IPS DF 19.7 (cell line): ENCODE results near the gene PALMD.

Experiments used
- DNase-seq: peaks from one replicate; pipeline ENCODE4 v3.0.0-alpha.2; 2013; ENCODE audit warnings: low read depth, low spot score

The PALMD gene

DNA sequence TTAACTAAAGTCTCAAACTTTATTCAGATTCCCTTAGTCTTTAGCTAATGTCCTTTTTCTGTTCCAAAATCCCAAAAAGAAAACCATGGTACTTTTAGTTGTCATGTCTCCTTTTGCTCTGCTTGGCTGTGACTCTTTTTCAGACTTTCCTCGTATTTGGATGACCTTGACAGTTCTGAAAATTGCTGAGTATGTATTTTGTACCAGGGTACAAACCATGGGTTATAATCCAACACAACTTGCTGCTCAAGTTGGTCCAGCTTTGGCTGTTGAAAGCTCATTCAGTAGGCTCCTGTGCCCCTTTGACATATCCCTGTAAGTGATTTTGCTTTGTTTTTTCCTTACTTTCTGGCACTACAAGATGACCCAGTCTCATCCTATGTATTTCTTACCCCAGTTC lies 51.7 kb downstream of the PALMD start:
- DNase-seq: no peak

DNA sequence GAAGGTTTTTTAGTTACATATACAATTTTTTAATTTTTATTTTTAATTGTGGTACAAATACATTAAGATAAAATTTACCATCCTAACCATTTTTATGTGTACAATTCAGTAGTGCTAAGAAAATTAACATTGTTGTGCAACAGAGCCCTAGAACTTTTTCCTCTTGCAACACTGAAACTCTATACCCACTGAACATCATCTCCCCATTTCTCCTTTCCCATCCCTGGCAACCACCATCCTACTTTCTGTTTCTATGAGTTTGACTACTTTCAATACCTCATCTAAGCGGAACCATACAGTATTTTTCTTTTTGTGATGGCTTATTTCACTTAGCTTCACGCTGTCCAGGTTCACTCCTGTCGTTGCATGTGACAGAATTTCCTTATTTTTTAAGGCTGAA lies 54.1 kb downstream of the PALMD start:
- DNase-seq: no peak

DNA sequence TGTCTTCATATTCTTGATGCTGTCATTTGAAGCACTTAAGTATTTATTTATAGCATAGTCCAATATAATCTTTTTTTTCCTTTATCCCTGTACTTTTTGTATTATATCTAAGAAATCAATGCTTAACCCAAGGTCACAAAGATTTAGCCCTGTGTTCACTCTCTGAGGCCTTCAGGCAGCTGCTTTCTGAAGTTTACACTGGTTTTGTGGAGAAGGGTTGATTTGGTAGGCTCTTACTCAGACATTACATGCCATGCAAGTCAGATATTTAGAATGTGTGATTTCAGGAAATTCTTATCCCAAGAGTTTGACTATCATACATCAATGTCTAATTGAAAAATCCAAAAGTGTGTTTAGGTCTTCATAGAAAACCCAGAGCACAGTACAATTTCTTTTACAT lies 56.3 kb downstream of the PALMD start:
- no peak for DNase-seq

DNA sequence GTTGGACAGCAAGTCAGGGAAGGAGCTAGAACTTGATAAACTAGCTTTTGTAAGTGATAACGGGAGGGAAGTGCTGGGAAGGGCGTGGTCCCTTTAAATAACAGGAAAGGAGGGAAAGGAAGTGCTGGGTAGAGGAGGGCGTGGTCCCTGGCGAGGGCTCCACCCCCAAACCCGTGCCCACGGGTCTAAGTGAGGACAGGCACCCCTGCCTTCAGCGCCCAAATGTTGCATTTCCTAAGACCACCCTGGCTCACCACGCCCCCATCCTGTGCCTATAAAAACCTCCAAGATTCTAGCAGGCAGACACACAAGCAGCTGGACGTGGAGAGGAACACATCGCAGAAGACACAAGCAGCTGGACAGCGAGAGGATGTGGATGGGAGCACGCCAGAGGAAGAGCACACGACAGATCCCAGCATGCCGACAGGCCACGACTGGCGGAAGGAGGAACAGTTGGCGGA lies 58.5 kb downstream of the PALMD start:
- no peak for DNase-seq

DNA sequence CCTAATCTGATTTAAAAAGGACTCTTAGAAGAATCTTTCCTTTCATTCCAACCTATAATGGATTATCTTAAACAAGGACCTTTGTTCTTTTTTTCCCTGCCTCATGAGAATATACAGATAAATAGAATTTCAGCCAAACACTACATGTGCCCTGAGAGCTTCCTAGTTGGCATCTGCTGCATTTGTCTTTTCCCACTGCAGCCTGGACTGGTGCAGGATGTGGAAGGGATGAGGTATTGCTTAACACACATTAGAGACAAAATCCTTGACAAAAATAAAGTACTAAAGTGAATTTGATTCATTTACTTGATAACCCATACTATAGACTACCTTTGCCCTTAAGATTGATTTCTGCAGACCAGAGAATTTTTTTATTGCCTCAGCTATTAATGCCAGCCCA lies 59.5 kb downstream of the PALMD start:
- DNase-seq: no peak

DNA sequence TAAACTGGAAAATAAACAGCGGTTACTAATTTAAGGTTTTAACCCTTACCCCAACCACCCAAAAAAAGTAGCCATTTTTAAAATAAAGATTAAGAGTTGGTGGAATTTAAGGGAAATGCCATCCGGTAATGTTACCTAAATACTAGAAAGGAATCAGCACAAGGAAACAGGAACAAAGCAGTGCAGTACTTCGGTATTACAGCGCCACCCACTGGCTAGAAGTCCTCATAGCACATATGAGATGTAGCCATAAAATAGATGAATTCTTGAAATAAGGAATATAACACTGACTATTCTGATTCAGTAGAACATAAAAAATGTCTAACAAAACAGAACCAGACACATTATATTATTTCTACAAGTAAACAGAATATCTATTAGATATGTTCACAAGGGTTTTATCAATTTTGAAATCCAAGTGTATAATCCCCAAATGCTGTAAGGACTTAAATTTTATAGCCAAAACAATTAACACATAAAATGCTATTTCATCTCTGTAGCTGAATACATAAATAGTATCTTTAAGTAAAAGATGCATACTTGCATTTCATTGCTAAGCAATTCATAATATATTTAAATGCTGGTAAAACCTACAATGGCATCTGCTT lies 61.7 kb downstream of the PALMD start:
- no peak for DNase-seq

DNA sequence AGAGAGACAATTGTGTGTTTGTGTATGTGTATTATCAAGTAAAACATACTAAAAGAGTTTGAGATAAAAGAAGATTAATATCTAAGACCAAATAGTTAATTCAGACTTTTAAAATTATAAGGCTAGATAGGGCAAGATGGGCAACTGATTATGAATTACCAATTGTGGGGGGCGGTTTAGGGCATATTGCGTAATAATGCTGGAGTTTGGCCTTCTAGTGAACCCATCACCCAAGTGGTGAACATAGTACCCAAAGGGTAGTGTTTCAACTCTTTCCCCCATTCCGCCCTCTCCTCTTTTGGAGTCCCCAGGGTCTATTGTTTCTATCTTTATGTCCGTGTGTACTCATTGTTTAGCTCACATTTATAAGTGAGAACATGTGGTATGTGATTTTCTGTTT lies 65.1 kb downstream of the PALMD start:
- no peak for DNase-seq

DNA sequence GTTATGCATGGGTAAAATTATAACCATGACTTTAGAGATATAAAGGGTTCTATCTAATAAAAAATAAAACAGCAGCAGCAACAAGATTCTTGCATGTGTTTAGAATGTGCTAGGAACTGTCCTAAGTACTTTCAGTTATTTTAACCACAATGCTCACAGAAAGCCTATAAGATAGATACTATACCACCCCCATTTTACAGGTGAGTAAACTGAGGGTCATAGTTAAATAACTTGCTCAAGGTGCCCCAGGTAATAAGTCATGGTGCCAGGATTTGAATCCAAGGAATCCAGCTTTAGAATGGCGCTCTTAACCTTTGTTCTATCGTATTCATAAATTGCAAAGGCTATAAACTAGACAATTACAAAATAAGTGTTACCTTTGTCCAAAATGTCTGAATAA lies 67.1 kb downstream of the PALMD start:
- no peak for DNase-seq

DNA sequence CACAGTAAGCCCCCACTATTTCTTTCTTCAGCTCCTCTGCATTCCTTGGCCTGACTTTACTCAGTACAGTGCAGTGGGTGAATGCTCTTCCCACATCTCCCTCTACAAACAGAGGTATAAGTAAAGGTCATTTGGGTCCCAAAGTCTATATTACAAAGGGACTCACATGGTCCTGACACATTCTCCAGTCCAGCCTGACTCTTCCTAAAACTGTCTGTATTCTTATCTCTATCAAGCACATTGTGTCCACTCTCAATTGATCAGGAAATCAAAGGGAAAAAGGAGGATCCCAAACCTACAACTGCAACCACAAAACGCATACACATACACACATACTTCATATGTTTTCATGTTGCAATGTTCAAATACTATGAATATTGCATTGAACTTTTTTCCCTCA lies 71.1 kb downstream of the PALMD start:
- DNase-seq: no peak

DNA sequence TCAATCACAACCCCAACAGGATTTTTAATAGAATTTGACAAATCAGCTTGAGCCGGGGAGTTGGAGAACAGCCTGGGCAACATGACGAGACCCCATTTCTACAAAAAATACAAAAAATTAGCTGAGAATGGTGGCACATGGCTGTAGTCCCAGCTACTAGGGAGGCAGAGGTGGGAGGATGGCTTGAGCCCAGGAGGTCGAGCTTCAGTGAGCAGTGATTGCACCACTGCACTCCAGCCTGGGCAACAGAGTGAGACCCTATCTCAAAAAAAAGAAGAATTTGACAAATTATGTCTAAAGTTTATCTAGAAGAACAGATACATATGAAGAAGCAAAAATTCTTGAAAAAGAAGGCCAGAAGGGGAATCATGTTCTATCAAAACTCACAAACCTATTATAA lies 77.3 kb downstream of the PALMD start:
- no peak for DNase-seq

DNA sequence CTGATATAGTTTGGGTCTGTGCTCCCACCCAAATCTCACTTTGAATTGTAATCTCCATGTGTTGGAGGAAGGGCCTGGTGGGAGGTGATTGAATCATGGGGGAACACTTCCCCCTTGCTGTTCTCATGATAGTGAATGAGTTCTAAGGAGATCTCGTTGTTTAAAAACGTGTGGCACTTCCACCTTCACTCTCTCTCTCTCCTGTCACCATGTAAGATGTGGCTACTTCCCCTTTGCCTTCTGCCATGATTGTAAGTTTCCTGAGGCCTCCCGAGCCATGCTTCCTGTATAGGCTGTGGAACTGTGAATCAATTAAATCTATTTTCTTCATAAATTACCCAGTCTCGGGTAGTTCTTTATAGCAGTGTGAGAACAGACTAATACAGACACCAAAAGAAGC lies 80.1 kb downstream of the PALMD start:
- no peak for DNase-seq

DNA sequence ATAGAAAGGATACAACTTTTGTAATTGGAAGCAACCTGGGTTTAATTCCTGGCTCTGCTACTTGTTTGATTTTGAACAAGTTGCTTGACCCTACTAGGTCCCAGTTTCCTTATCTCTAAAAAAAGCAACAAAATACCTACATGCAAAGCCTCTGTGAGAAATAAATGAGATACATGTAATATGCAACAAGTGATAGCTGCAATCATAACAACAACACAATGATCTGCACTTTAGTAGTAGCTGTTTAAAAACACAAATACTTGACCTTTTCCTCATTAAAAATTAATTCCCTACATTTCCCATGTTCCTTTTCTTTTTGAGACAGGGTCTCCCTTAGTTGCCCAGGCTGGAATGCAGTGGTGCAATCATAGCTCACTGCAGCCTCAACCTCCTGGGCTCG lies 80.5 kb downstream of the PALMD start:
- DNase-seq: no peak

DNA sequence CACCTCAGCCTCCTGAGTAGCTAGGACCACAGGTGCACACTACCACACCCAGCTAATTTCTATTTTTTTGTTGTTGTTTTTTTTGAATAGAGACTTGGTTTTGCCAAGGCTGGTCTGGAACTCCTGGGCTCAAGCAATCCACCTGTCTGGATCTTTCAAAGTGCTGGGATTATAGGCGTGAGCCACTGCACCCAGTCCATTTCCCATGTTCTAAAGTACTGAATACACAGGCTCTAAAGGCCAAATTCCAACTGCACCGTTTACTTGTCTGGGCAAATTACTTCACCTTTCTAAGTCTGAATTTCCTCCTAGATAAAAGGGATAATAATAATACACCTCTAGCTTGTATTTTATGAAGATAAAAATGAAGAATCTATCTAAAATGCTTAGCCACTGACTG lies 80.9 kb downstream of the PALMD start:
- DNase-seq: no peak

DNA sequence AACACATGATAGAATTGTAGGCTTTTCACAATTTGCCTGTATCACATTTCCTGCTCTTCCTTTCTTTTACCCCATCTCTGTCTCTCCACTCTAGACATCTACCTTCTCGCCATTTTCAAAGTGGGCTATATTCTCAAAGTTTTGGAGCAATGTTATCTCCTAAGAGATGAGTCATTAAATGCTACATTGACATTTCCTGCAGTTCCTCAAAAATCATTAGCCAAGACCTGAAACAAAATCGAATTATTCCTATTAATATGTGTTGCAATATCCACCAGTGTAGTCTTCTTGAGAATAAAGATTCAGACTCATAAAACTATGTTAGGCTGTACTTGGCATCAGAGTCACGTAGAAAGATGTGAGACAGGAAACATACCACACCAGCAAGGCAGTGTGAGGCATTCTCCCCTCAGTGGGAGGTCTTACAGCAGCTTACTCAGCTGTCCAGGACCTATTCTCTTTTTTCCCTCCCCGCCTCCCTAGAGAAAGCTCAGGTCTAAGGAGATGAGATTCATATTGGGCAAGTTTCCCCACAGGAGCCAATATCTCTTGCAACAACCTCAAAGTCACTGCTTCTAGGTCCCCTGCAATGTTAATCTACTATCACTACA lies 81.8 kb downstream of the PALMD start:
- no peak for DNase-seq

DNA sequence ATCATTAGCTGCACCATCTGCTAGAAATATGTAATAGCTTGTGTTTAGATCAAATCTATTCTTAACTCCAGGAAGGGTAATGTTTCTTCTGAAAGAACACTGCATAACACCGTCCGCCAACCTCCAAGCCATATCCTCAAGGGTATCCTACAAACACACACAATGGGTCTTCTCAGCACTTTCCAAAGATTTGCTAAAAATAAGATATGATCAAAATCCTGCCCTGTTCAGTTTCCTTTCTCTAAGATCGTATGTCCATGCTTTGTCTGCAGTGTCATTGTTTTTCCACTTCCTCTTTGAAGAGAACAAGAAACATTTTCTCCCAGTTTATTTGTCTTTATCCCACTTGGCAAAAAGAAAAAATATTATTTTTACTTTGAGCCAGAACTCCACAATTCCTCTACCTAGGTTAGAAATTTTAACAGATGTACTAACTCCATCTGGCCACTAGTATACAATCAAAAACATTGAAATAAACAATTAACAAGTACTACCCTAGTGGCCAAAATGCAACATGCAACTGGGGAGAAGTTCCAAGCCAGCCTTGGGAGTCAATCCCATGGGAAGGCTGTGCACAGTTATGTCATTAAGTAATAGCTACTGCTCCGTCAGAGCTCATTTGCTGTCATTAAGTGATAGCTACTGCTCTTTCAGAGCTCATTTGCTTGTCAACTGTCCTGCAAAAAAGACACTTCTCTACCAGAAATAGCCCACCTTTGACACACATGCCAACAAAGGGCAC lies 82.8 kb downstream of the PALMD start:
- no peak for DNase-seq

DNA sequence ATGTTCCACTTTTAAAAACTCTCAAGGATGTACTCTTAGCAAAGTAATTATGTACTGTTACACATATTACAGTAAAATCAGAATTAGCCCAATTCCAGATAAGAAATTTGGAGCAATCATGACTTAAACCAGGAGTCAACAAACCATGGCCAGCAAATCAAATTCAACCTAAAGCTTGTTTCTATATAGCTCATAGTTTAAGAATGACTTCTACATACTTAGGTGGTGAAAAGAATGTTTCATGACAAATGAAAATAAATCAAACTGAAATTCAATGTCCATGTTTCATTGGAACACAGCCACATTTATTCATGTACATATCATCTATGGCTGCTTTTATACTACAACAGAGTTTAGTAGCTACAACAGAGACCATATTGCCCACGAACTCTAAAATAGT lies 85.5 kb downstream of the PALMD start:
- no peak for DNase-seq

DNA sequence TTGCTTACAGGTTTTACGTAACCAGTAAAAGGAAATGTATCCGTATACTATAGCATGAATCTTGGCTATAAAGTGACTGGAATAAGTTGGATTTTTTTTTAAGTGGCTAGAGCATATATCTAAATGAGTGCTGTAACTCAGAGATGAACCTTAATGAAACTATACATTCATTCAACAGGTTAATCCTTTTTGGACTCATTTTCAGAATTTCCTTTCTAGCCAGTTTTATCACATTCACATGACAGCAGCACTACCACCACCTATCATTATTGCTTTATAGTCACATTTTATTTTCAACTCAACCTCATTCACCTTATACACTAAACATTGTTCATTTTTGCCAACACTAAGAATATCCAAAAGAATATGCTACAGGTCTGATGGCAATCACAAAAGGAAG lies 89.9 kb downstream of the PALMD start:
- no peak for DNase-seq

DNA sequence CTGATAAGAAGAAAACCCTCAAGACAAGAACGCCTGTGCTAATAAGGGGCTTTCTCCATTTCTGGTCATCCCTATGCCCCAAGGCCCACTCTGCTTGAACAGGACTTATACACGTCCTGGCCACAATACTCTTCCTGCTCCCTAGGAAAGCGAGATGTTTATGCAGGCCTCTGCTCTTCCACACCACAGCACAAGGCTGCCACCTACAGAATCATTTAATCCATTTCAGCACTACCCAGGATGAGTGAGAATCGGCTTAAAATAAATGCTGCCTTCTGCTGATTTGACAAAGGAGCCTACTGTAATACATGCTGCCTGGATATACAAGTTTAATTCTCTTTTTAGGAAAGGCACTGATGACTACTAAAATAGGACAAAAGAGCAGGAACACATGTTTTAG lies 91.1 kb downstream of the PALMD start:
- DNase-seq: peak; percentile 48

DNA sequence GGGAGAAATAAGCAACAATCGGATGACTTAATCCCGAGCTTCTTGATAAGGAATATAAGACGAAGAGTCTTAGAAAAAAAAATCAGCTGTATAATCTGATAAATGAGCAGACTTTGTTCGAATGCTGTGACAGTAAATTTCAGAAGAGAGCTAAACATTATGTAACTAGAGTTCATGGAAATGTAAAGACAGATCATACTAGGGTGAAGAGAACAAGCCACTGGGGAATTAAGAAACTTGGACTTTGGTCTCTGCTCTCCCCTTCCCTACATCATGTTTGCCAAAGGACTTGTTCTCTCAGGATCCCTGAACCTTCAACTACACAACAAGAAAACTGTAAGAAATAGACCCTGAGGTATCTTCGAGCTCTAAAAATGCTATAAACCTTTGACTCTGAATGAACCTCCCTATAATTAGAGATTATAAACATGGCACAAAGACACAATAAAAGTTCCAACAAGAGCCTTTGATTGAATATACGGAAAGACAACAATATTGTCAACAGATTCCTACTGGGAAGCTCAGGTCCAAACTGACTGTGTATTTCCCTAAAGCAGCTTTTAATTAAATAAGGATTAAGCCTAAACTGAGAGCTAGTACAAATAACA lies 93.0 kb downstream of the PALMD start:
- no peak for DNase-seq

DNA sequence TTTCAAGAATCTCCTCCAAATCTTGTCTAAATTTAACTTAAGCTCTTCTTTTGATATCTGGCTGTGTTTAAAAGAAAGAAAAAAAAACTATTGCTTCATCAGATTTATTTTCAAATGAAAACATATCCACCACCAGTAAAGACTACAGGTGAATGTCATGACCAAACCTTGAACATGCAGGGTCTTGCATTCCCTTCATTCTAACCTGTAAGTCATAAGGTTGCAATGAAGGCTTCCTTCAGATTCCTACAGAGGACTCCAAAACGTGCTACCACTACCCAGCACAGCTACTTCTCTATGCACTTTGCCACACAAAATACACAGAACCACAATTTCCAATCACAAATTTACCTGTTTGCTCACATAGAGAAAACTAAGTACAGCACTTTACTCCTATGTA lies 94.2 kb downstream of the PALMD start:
- DNase-seq: no peak
